Endothelial cell of umbilical vein (primary cell): ENCODE data around the gene GRID2. TPM values are rescaled to one million over a fixed set of nuclear protein-coding genes. Genes with fewer than 3 reads are reported as not detected.

Experiments used
- BruUV-seq: library from RNA; stranded (reverse); fragments of 400-500 nt; replicated peaks from 2 replicates; lab custom pipeline; 2021; lab: Mats Ljungman, UMichigan
- CTCF ChIA-PET: fragments of 300-600, 350-600 bp; sonication (Branson Sonifier 250); formaldehyde crosslinking; loops from one replicate; lab custom pipeline; 2021; ENCODE audit warnings: antibody characterized with exemption, inconsistent platforms; lab: Charles Lee
- POLR2A ChIA-PET: fragments of 300-600, 350-600 bp; sonication (Branson Sonifier 250); formaldehyde crosslinking; loops from one replicate; lab custom pipeline; 2021; ENCODE audit warnings: antibody characterized with exemption, inconsistent platforms; lab: Charles Lee
- DNase-seq: peaks from one replicate; pipeline ENCODE4 v3.0.0-alpha.2; 2011; ENCODE audit warnings: low read depth, low spot score
- FAIRE-seq: peaks from 2 replicates; lab custom pipeline; 2011; peaks lifted over from hg19 to GRCh38; lab: Jason Lieb, UNC
- H2AFZ ChIP-seq: 2 replicates; pipeline ENCODE4 v1.6.0; 2012; ENCODE audit warnings: low read depth, low read length, control low read depth, inconsistent platforms
- H3K27ac ChIP-seq: 2 replicates; pipeline ENCODE4 v1.5.1; 2011; ENCODE audit warnings: low read depth, mild to moderate bottlenecking, control low read depth, low read length, moderate library complexity; ENCODE audit not compliant: insufficient read depth
- H3K27me3 ChIP-seq, 2 experiments: 2 replicates each; pipeline versions ENCODE4 v1.6.0 to v1.6.1; 2011; ENCODE audit warnings: low read length in 2 of 2, mixed read lengths in 1 of 2; ENCODE audit not compliant: control insufficient read depth in 2 of 2, insufficient read depth in 2 of 2
- H3K36me3 ChIP-seq, 2 experiments: 2 replicates in 1 of 2; 3 replicates in 1 of 2; pipeline ENCODE4 v1.5.1; 2011; ENCODE audit warnings: low read length in 2 of 2, mild to moderate bottlenecking in 1 of 2, moderate library complexity in 1 of 2; ENCODE audit not compliant: control insufficient read depth in 2 of 2, insufficient read depth in 2 of 2; ENCODE audit errors: extremely low read depth in 1 of 2
- H3K4me1 ChIP-seq: 3 replicates; pipeline ENCODE4 v1.5.1; 2011; ENCODE audit warnings: mild to moderate bottlenecking, low read length; ENCODE audit not compliant: control insufficient read depth, insufficient read depth; ENCODE audit errors: extremely low read depth
- H3K4me2 ChIP-seq: 2 replicates; pipeline ENCODE4 v1.6.1; 2011; ENCODE audit warnings: low read length, control low read depth, mixed read lengths; ENCODE audit not compliant: insufficient read depth
- H3K4me3 ChIP-seq, 3 experiments: fragments of 200-600 bp in 1 of 3; sonication (generic), shearing (Covaris generic) in 1 of 3; replicated peaks in 1 of 3; 2 replicates each; pipeline ENCODE4 v1.5.1; 2011 to 2016; ENCODE audit warnings: control low read depth in 3 of 3, low read length in 3 of 3, mild to moderate bottlenecking in 2 of 3, inconsistent platforms in 1 of 3, low read depth in 1 of 3, moderate library complexity in 1 of 3; ENCODE audit not compliant: insufficient read depth in 1 of 3
- H3K79me2 ChIP-seq: 2 replicates; pipeline ENCODE4 v1.6.0; 2012; ENCODE audit warnings: low read length, inconsistent platforms; ENCODE audit not compliant: control insufficient read depth, insufficient read depth
- H3K9ac ChIP-seq: replicated peaks from 2 replicates; pipeline ENCODE3; 2011; ENCODE audit warnings: low read length, control low read depth; ENCODE audit not compliant: insufficient read depth; ENCODE audit errors: extremely low read depth
- H3K9me1 ChIP-seq: replicated peaks from 3 replicates; pipeline ENCODE4 v1.6.0; 2011; ENCODE audit warnings: mild to moderate bottlenecking, low read length; ENCODE audit not compliant: control insufficient read depth, insufficient read depth; ENCODE audit errors: extremely low read depth
- H3K9me3 ChIP-seq: replicated peaks from 2 replicates; pipeline ENCODE4 v1.5.1; 2012; ENCODE audit warnings: low read length, inconsistent platforms; ENCODE audit not compliant: control insufficient read depth, insufficient read depth
- H4K20me1 ChIP-seq: replicated peaks from 2 replicates; pipeline ENCODE3; 2011; ENCODE audit warnings: mild to moderate bottlenecking, low read length; ENCODE audit not compliant: control insufficient read depth, insufficient read depth; ENCODE audit errors: extremely low read depth
- CTCF ChIP-seq, 2 donors: IDR thresholded peaks; 1 replicate in 1 of 2; 2 replicates in 1 of 2; pipeline ENCODE4 v1.5.1; 2011; ENCODE audit warnings: low read length in 2 of 2, mild to moderate bottlenecking in 2 of 2, moderate library complexity in 2 of 2, control low read depth in 1 of 2, inconsistent platforms in 1 of 2, low read depth in 1 of 2; ENCODE audit not compliant: insufficient read depth in 1 of 2; ENCODE audit errors: extremely low read depth in 1 of 2
- EZH2 ChIP-seq: IDR thresholded peaks from 2 replicates; pipeline ENCODE4 v1.6.1; 2012; ENCODE audit warnings: borderline replicate concordance, low read depth, mild to moderate bottlenecking, moderate library complexity, low read length, inconsistent platforms; ENCODE audit not compliant: severe bottlenecking
- FOS ChIP-seq: IDR thresholded peaks from 2 replicates; pipeline ENCODE4 v1.6.1; 2011; ENCODE audit warnings: mild to moderate bottlenecking, low read length, moderate library complexity, borderline replicate concordance; ENCODE audit not compliant: insufficient read depth
- GATA2 ChIP-seq: IDR thresholded peaks from 2 replicates; pipeline ENCODE4 v1.7.0; 2011; ENCODE audit warnings: low read depth, mild to moderate bottlenecking, moderate library complexity, mixed read lengths, low read length; ENCODE audit not compliant: insufficient read length, insufficient read depth
- JUN ChIP-seq: IDR thresholded peaks from 2 replicates; pipeline ENCODE4 v1.6.1; 2011; ENCODE audit warnings: borderline replicate concordance, low read depth; ENCODE audit not compliant: insufficient read length, insufficient read depth
- MYC ChIP-seq: IDR thresholded peaks from one replicate; pipeline ENCODE4 v1.6.1; 2011; ENCODE audit warnings: mild to moderate bottlenecking, low read depth, low read length
- POLR2A ChIP-seq: IDR thresholded peaks from 2 replicates; pipeline ENCODE4 v1.6.1; 2012; ENCODE audit warnings: low read depth, mild to moderate bottlenecking, control low read depth, low read length
- POLR2AphosphoS5 ChIP-seq: IDR thresholded peaks from 2 replicates; pipeline ENCODE4 v1.6.1; 2012; ENCODE audit warnings: low read depth, mild to moderate bottlenecking, control low read depth, low read length, moderate library complexity; ENCODE audit not compliant: insufficient read depth
- dilution Hi-C: fragments of 300-500 bp; cut with MboI; formaldehyde crosslinking; loops from one replicate; pipeline ENCODE4 v1.15.0; 2019; ENCODE audit warnings: low sequenced_read_pairs; ENCODE audit not compliant: extremely low pct_ligation_motif_present
- intact Hi-C: fragments of 100-400 bp; cut with micrococcal nuclease; formaldehyde crosslinking; loops from one replicate; pipeline ENCODE4 v1.10.0; 2022
- polyA plus RNA-seq, 4 experiments: library from polyadenylated mRNA; depleted of rRNA in 3 of 4; stranded (reverse) in 3 of 4; unstranded in 1 of 4; fragments of >200 nt; gene quantifications; 2 replicates each; pipeline versions ENCODE4 v1.2.1 to v1.2.3, GENCODE V29; 2011 to 2012; ENCODE audit warnings: missing spikeins in 1 of 4
- total RNA-seq: library from RNA; stranded (reverse); gene quantifications from 2 replicates; pipeline ENCODE4 v1.2.3, GENCODE V29; 2021
- TF ChIP-seq, protein P1 (sequence below): IDR thresholded peaks from 2 replicates; pipeline ENCODE4 v1.6.1; 2011; ENCODE audit not compliant: insufficient read depth, insufficient read length

The GRID2 gene
- total and polyA plus RNA-seq, 2 donors (not counting 3 experiments of a cell fraction or from before 2014, with no cell fraction given): not detected

GRCh38 chr4:92265798-92266197, 38.0 kb upstream of the GRID2 start:
- Histone ChIP-seq H3K36me3 (no peaks in the 10 kb centered on the region), H3K27me3 (no peaks in the 10 kb centered on the region), H3K4me3 (no peak overlapping the region), H3K79me2 (no peaks in the 10 kb centered on the region), H3K9ac (no peak overlapping the region), H3K4me2 (no peak overlapping the region), H2AFZ (no peak overlapping the region), H3K9me3 (no peaks in the 10 kb centered on the region), H3K27ac (no peak overlapping the region), H3K4me1 (no peaks in the 10 kb centered on the region), H4K20me1 (no peaks in the 10 kb centered on the region), H3K9me1 (no peaks in the 10 kb centered on the region)
- DNase-seq (no peak), FAIRE-seq (no peak)
- BruUV-seq: no TSS peak
- no peak for TF ChIP-seq POLR2AphosphoS5
- no peak for TF ChIP-seq EZH2
- TF ChIP-seq, protein P1, sequence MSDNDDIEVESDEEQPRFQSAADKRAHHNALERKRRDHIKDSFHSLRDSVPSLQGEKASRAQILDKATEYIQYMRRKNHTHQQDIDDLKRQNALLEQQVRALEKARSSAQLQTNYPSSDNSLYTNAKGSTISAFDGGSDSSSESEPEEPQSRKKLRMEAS: no peak
- TF ChIP-seq MYC: no peak
- no peak for TF ChIP-seq POLR2A
- POLR2A ChIA-PET: no interaction called here
- intact Hi-C loops (no loop called here), dilution Hi-C loops (no loop called here)
- CTCF ChIA-PET: no interaction called here

- Histone ChIP-seq H3K4me3 (no peak overlapping the region), H2AFZ (no peak overlapping the region), H3K27ac (no peak overlapping the region), H3K9me1 (no peaks in the 10 kb centered on the region), H3K9ac (no peak overlapping the region), H3K36me3 (no peaks in the 10 kb centered on the region), H3K4me1 (no peaks in the 10 kb centered on the region), H3K9me3 (no peaks in the 10 kb centered on the region), H4K20me1 (no peaks in the 10 kb centered on the region), H3K27me3 (no peaks in the 10 kb centered on the region), H3K79me2 (no peaks in the 10 kb centered on the region), H3K4me2 (no peak overlapping the region)
- TF ChIP-seq JUN (no peak), MYC (no peak), POLR2AphosphoS5 (no peak), CTCF (IDR thresholded peaks at IDR 0.05; ENCODE audit: extremely low read depth in 1 of 2, insufficient read depth in 1 of 2, low read depth in 1 of 2, low read length in 2 of 2) (no peak), GATA2 (no peak), EZH2 (no peak), POLR2A (no peak), FOS (no peak)
- TF ChIP-seq, protein P1: no peak
- ChIA-PET POLR2A (no interaction called here), CTCF (no interaction called here)
- DNase-seq: no peak
- FAIRE-seq: no peak
- intact Hi-C loops (no loop called here), dilution Hi-C loops (no loop called here)
- no TSS peak for BruUV-seq
These were observed 37.2 kb upstream of the GRID2 start for GRCh38 chr4:92266521-92266920.
